HG02588 (cell line): Measurements from ENCODE around the gene MICAL2.

ENCODE experiments used
- ATAC-seq: cut with Tn5 transposase; IDR thresholded peaks from one replicate; pipeline ENCODE4 v1.9.1; 2021; ENCODE audit warnings: mild to moderate bottlenecking, moderate library complexity; ENCODE audit not compliant: unreplicated experiment

MICAL2 gene

GRCh38 chr11:12241971-12242672 is 131.7 kb downstream of the MICAL2 start:
- no peak for ATAC-seq

- ATAC-seq = no peak
Measured at GRCh38 chr11:12242966-12243365, 132.6 kb downstream of the MICAL2 start.

- ATAC-seq = no peak
Measured at GRCh38 chr11:12243486-12243885, 133.1 kb downstream of the MICAL2 start.

GRCh38 chr11:12243911-12244550 is 133.6 kb downstream of the MICAL2 start:
- no peak for ATAC-seq

GRCh38 chr11:12245091-12245490 is 134.7 kb downstream of the MICAL2 start:
- ATAC-seq = no peak

GRCh38 chr11:12245549-12246016 is 135.2 kb downstream of the MICAL2 start:
- ATAC-seq = no peak

DNA sequence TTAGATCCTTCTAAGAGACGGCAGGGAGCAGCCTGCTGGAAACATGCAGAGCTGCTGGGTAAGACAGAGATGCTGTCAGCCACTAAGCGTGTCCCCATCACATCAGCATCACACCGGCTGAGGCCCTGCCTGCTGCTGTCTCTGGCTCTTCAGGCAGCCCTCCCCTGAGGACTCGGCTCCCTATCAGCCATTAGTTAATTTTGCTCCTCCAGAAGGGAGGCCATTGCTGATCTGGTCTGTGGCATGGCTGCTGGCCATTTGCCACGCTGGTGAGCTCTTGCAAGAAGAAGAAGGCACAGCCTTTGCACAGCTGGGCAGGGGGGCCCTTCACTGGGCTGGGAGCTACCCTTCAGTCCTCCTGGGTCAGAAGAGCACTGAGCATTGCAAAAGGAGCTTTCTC is 135.8 kb downstream of the MICAL2 start:
- ATAC-seq = no peak

GRCh38 chr11:12246989-12247388 is 136.6 kb downstream of the MICAL2 start:
- no peak for ATAC-seq

GRCh38 chr11:12247543-12248254 is 137.3 kb downstream of the MICAL2 start:
- no peak for ATAC-seq

GRCh38 chr11:12248330-12248729 is 137.9 kb downstream of the MICAL2 start:
- no peak for ATAC-seq

GRCh38 chr11:12249590-12250260 is 139.3 kb downstream of the MICAL2 start:
- no peak for ATAC-seq

DNA sequence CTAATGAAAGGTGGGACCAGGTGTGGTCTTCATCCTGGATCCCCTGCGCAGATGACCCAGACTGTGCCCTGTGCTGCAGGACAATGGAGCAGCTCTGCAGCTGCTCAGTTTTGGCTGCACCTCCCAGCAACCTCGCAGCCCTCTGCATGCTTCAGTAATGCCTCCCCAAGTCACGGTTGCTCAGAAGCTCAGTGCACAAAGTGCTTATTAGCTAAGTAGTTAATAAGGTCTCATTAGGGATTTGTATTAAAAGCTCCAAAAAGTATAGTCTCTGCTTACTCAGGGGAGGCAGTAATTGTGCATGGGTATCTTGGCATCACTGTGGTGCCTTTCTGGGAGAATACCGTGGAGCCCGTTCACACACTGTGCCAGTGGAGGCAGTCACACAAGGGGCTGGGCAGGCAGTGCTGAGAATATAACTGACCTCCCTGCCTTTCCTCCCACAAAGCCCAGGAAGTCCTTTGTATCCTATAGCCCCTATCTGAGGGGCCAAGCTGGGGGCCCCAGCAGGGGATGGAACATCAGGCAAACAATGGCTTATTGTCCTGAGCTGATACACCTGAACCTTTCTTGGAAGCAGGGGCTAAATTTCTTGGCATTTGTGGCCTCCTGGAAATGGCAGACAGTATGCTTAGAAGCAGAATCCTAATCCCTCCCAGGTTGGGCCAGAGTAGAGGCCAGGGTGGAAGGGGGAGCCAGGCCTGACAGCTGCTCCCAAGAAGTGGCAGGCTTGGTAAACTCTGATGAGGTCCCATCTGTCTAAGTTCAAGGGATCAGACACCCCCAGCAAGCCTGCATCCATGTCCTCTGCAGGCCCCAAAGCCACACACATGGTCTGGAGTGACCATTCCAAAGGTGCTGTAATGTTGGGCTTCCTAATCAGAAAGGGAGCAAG is 141.5 kb downstream of the MICAL2 start:
- no peak for ATAC-seq

- ATAC-seq = no peak
Measured at GRCh38 chr11:12253843-12254281, 143.5 kb downstream of the MICAL2 start.

GRCh38 chr11:12258451-12258850 is 148.1 kb downstream of the MICAL2 start:
- ATAC-seq = no peak

DNA sequence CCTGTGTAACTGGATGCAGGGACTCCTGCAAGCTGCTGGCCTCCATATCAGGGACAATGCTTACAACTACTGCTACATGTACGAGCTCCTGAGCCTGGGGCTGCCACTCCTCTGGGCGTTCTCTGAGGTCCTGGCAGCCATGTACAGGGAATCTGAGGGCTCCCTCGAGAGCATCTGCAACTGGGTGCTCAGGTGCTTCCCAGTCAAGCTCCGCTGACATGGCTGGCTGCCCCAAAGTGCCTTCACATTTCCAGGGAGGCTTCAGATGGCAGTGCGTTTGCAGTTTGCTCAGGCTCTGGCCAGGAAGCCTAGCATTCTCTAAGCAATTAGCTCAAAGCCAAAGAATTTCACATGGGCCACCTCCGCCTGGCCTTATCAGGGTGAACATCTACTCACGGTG is 149.6 kb downstream of the MICAL2 start:
- no peak for ATAC-seq

- ATAC-seq = no peak
Measured at GRCh38 chr11:12260731-12261521, 150.5 kb downstream of the MICAL2 start.

DNA sequence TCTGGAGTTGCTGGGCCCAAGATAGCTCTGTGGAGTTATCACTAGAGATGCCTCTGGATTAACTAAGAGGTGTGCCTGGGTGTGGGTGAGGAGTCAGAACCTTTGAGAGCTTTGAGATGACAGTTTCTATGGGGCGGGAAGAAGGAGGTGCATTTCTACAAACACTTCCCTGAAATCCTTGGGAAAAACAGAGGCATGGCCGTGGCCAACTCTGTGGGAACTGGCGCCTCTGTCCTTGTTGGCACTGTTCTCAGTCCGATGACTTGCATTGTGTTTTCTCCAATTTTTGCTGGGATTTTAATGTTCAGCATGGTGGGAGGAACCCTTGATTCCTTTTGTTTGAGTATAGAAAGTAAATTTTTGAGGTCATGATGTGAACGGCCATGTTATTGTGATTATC is 151.2 kb downstream of the MICAL2 start:
- no peak for ATAC-seq

- no peak for ATAC-seq
Measured at GRCh38 chr11:12263141-12263693, 152.8 kb downstream of the MICAL2 start.

GRCh38 chr11:12264361-12264760 is 154.0 kb downstream of the MICAL2 start:
- no peak for ATAC-seq
